Upper lobe of left lung (tissue), 6 donors: Measurements from ENCODE around the gene CYS1. TPM values are rescaled to one million over a fixed set of nuclear protein-coding genes. Genes with fewer than 3 reads are reported as not detected.

Source experiments
- ATAC-seq, 2 donors: fragments of 200-7000 bp; cut with Tn5 transposase; one replicate each; pipeline ENCODE4 v1.9.1; 2022; ENCODE audit warnings: mild to moderate bottlenecking in 2 of 2, moderate library complexity in 2 of 2; ENCODE audit not compliant: low FRiP score in 2 of 2
- DNase-seq, 2 donors: peaks; one replicate each; pipeline ENCODE4 v3.0.0-alpha.2; 2019 to 2020
- H3K27ac ChIP-seq, 4 donors: fragments of 200-600 bp; sonication (generic); one replicate each; pipeline ENCODE4 v1.5.1; 2016 to 2019
- H3K27me3 ChIP-seq, 4 donors: fragments of 200-600 bp; sonication (generic); one replicate each; pipeline ENCODE4 v1.5.1; 2017 to 2019
- H3K36me3 ChIP-seq, 4 donors: fragments of 200-600 bp; sonication (generic); one replicate each; pipeline ENCODE4 v1.5.1; 2016 to 2019
- H3K4me1 ChIP-seq, 4 donors: fragments of 200-600 bp; sonication (generic); one replicate each; pipeline ENCODE4 v1.5.1; 2018 to 2019
- H3K4me3 ChIP-seq, 4 donors: fragments of 200-600 bp; sonication (generic); one replicate each; pipeline ENCODE4 v1.5.1; 2017 to 2019; ENCODE audit warnings: mild to moderate bottlenecking in 2 of 4, moderate library complexity in 1 of 4
- H3K9me3 ChIP-seq, 4 donors: fragments of 200-600 bp; sonication (generic); one replicate each; pipeline ENCODE4 v1.5.1; 2018 to 2019
- EP300 ChIP-seq, 4 donors: sonication (generic); formaldehyde crosslinking; IDR thresholded peaks; one replicate each; pipeline ENCODE4 v1.5.1; 2017; ENCODE audit warnings: antibody characterized with exemption in 4 of 4, control low read depth in 2 of 4
- POLR2A ChIP-seq, 4 donors: fragments of 450-650 bp; IDR thresholded peaks; one replicate each; pipeline ENCODE4 v1.5.1; 2016 to 2017; ENCODE audit warnings: antibody characterized with exemption in 4 of 4, mild to moderate bottlenecking in 2 of 4
- POLR2AphosphoS5 ChIP-seq, 2 donors: sonication (generic); formaldehyde crosslinking; IDR thresholded peaks; one replicate each; pipeline ENCODE4 v1.5.1; 2017; ENCODE audit warnings: antibody characterized with exemption in 2 of 2
- WGBS, 2 donors: methylation state at CpG; one replicate each; pipeline ENCODE4 v1.1.5; 2017 to 2018; 5-methylcytosine and 5-hydroxymethylcytosine counted together
- total RNA-seq, 6 donors: library from RNA; depleted of rRNA in 4 of 6; stranded (reverse); fragments of >200 nt in 4 of 6; gene quantifications; one replicate each; pipeline versions ENCODE4 v1.1.0 to v1.2.1, GENCODE V29; 2016 to 2021
- TF ChIP-seq, protein P1 (sequence below), 6 experiments: fragments of 450-650 bp in 4 of 6; fragments of 200-600 bp in 2 of 6; sonication (generic) in 2 of 6; IDR thresholded peaks; one replicate each; pipeline ENCODE4 v1.5.1; 2016 to 2019; ENCODE audit warnings: antibody characterized with exemption in 6 of 6
- donor health status: DM: no; HTN: no; CAD: no; lungs with moderate emphysema.
- donor health status: DM: no; HTN: yes; CAD: no; lungs with severe emphysema.

Gene CYS1
- 1 to 10 TPM; 1.0 to 8.2 (median 5.6) TPM for total RNA-seq

DNA sequence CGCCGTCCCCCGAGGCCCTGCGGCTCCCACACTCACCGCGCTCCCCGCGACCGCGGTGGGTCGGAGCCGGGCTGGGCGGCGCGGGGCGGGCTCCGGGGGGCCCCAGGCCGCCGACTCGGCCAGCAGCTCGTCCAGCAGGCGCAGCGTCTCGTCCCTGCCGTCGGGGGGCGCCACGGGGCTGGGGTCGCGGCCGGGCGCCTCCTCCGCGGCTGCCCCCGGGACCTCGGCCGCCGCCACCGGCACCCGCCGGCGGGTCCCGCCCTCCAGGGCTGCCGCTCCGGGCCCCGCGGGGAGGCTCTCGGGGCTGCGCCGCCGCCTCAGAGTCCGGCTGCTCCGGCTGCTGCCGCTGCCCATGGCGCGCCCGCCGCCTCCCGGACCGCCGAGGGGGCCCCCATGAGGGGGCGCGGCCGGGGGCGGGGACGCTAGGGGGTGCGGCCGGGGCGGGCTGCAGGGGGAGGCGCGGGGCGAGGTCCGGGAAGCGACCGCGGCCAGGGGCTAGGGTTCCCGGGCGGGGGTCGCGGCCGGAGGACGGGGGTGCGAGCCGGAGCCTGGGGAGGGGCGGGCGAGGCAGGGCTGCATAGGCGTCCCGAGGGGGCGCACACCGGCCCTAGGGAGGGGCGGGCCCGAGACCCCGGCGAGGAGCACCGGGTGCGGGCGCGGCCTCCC is at the start of gene CYS1:
CYS1 (minus strand) TSS at position 542 of the 666 bp plus-strand sequence; CDS start at position 354, 188 bp downstream.
- H3K4me1 ChIP-seq = peaks cover 11 to 24% (median 23%) of the 10 kb centered on the region in 4 donors

DNA sequence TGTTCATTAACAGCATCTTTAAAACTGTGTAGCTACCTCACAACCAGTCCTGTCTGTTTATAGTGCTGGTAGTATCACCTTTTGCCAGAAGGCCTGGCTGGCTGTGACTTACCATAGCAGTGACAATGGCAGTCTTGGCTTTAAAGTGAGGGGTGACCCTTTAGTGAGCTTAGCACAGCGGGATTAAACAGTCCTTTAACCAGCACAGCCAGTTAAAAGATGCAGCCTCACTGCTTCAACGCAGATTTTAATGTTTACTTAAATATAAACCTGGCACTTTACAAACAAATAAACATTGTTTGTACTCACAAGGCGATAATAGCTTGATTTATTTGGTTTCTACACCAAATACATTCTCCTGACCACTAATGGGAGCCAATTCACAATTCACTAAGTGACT is 49.3 kb upstream of the CYS1 start:
- no peaks in the 10 kb centered on the region for H3K36me3 ChIP-seq
- WGBS, 2 donors = 71 to 79% methylated on average over 3 of the region's 3 CpGs
- no peak for DNase-seq
- ATAC-seq = no peak
- TF ChIP-seq EP300 (IDR thresholded peaks at IDR 0.05) (no peak), POLR2A (IDR thresholded peaks at IDR 0.05) (no peak), POLR2AphosphoS5 (IDR thresholded peaks at IDR 0.05) (no peak)
- TF ChIP-seq, protein P1, sequence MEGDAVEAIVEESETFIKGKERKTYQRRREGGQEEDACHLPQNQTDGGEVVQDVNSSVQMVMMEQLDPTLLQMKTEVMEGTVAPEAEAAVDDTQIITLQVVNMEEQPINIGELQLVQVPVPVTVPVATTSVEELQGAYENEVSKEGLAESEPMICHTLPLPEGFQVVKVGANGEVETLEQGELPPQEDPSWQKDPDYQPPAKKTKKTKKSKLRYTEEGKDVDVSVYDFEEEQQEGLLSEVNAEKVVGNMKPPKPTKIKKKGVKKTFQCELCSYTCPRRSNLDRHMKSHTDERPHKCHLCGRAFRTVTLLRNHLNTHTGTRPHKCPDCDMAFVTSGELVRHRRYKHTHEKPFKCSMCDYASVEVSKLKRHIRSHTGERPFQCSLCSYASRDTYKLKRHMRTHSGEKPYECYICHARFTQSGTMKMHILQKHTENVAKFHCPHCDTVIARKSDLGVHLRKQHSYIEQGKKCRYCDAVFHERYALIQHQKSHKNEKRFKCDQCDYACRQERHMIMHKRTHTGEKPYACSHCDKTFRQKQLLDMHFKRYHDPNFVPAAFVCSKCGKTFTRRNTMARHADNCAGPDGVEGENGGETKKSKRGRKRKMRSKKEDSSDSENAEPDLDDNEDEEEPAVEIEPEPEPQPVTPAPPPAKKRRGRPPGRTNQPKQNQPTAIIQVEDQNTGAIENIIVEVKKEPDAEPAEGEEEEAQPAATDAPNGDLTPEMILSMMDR (IDR thresholded peaks at IDR 0.05) = no peak
- no peak overlapping the region for H3K4me3 ChIP-seq
- no peak overlapping the region for H3K27ac ChIP-seq
- H3K27me3 ChIP-seq = no peaks in the 10 kb centered on the region
- peaks cover 3 to 18% (median 9%) of the 10 kb centered on the region in 4 donors for H3K4me1 ChIP-seq
- H3K9me3 ChIP-seq = no peaks in the 10 kb centered on the region

More for the DNA sequence above, at the start of gene CYS1:
- WGBS, 2 donors = 2% methylated on average over 23 of the region's 98 CpGs; no CpG with 5 or more reads in 1 of the 2 donors
- no peaks in the 10 kb centered on the region for H3K9me3 ChIP-seq
- ATAC-seq (peak in 1 of 2 donors; percentile 74), DNase-seq (peak in 1 of 2 donors; percentile 88)
- no peaks in the 10 kb centered on the region for H3K36me3 ChIP-seq
- peak within 1 kb of the TSS; percentile 15 to 57 (median 52) for H3K4me3 ChIP-seq
- peak within 1 kb of the TSS in 3 of 4 donors; percentile 30 to 84 (median 64) for H3K27ac ChIP-seq
- peaks cover 0 to 21% (median 10%) of the 10 kb centered on the region in 4 donors for H3K27me3 ChIP-seq
- TF ChIP-seq, protein P1 (IDR thresholded peaks at IDR 0.05) = peak; percentile 26 to 72 (median 45)
- no peak for TF ChIP-seq POLR2AphosphoS5 (IDR thresholded peaks at IDR 0.05)

- Histone ChIP-seq H3K27ac (no peak overlapping the region), H3K36me3 (no peaks in the 10 kb centered on the region), H3K4me3 (no peak overlapping the region), H3K27me3 (peaks cover 0 to 1% (median 0%) of the 10 kb centered on the region in 4 donors), H3K9me3 (no peaks in the 10 kb centered on the region), H3K4me1 (peaks cover 11 to 29% (median 16%) of the 10 kb centered on the region in 4 donors)
- TF ChIP-seq, protein P1 (IDR thresholded peaks at IDR 0.05) = no peak
- TF ChIP-seq EP300 (IDR thresholded peaks at IDR 0.05) (no peak), POLR2A (IDR thresholded peaks at IDR 0.05) (no peak), POLR2AphosphoS5 (IDR thresholded peaks at IDR 0.05) (no peak)
- no peak for DNase-seq
- ATAC-seq = no peak
These were observed 48.2 kb upstream of the CYS1 start for GRCh38 chr2:10128420-10128819.

DNA sequence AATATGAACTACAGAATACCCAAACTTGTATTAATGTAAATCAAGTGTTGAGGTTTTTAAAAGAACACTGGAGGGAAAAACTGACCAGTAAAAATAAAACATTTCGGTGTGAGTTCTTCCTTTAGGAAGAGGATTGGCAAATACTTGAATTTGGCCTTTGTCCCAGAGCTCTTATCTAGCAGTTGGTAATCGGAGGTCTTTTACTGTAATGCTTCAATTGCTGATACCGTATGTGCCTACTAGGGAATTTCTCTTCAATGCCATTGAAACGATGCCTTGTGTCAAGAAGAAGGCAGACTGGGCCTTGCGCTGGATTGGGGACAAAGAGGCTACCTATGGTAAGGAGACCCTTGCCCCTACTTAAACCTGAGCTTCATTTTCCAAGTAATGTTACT is 46.4 kb upstream of the CYS1 start:
- ATAC-seq = no peak
- Histone ChIP-seq H3K27ac (no peak overlapping the region), H3K9me3 (no peaks in the 10 kb centered on the region), H3K27me3 (peaks cover 0 to 7% (median 3%) of the 10 kb centered on the region in 4 donors), H3K36me3 (no peaks in the 10 kb centered on the region), H3K4me1 (peaks cover 29 to 47% (median 34%) of the 10 kb centered on the region in 4 donors), H3K4me3 (no peak overlapping the region)
- TF ChIP-seq EP300 (IDR thresholded peaks at IDR 0.05) (peak in 1 of 4 donors; percentile 61), POLR2AphosphoS5 (IDR thresholded peaks at IDR 0.05) (no peak)
- 29 to 30% methylated on average over 5 of the region's 5 CpGs for WGBS, 2 donors
- DNase-seq = no peak

- ATAC-seq (no peak), DNase-seq (no peak)
- Histone ChIP-seq H3K27ac (no peak overlapping the region), H3K9me3 (no peaks in the 10 kb centered on the region), H3K27me3 (peaks cover 0 to 7% (median 3%) of the 10 kb centered on the region in 4 donors), H3K36me3 (no peaks in the 10 kb centered on the region), H3K4me3 (no peak overlapping the region), H3K4me1 (peaks cover 32 to 53% (median 39%) of the 10 kb centered on the region in 4 donors)
- WGBS, 2 donors = 69 to 85% methylated on average over 6 of the region's 6 CpGs
- TF ChIP-seq EP300 (IDR thresholded peaks at IDR 0.05) (no peak), POLR2A (IDR thresholded peaks at IDR 0.05) (no peak), POLR2AphosphoS5 (IDR thresholded peaks at IDR 0.05) (no peak)
- TF ChIP-seq, protein P1 (IDR thresholded peaks at IDR 0.05) = no peak
These were observed 45.8 kb upstream of the CYS1 start for GRCh38 chr2:10125842-10126631.
